Measurements from ENCODE around the gene TBATA. TPM values are rescaled to one million over a fixed set of nuclear protein-coding genes. Genes with fewer than 3 reads are reported as not detected.
"Not testable (repeated sequence)": the region's sequence is repeated elsewhere in the genome, so short reads cannot be mapped to it uniquely, and the experiment has no call there.

The TBATA gene
- total RNA-seq, 2 donors from 2014 or later, result not detected

- intact Hi-C loops (cut with DNase I, micrococcal nuclease), result no loop called here
- ATAC-seq (no peak), DNase-seq (no peak)
Observed at GRCh38 chr10:70781461-70782051, 3.6 kb downstream of the TBATA start.

- intact Hi-C loops (cut with DNase I, micrococcal nuclease), result no loop called here
- DNase-seq (no peak), ATAC-seq (no peak)
Observed at GRCh38 chr10:70780772-70781171, 4.4 kb downstream of the TBATA start.

- DNase-seq (no peak), ATAC-seq (peak; percentile 3)
- intact Hi-C loops (cut with DNase I, micrococcal nuclease), result no loop called here
Observed at GRCh38 chr10:70780370-70780760, 4.8 kb downstream of the TBATA start.

- DNase-seq, result peak; percentile 41 to 46
- ATAC-seq, result peak; percentile 98
- intact Hi-C loops (cut with DNase I, micrococcal nuclease), result no loop called here
Observed at GRCh38 chr10:70779511-70780369, 5.4 kb downstream of the TBATA start.

GRCh38 chr10:70779088-70779487, 6.1 kb downstream of the TBATA start:
- ATAC-seq (no peak), DNase-seq (no peak)
- intact Hi-C loops (cut with DNase I, micrococcal nuclease), result no loop called here

GRCh38 chr10:70778267-70778924, 6.8 kb downstream of the TBATA start:
- intact Hi-C loops (cut with DNase I, micrococcal nuclease), result no loop called here
- DNase-seq (no peak), ATAC-seq (no peak)

- intact Hi-C loops (cut with DNase I, micrococcal nuclease), result no loop called here
- ATAC-seq (no peak), DNase-seq (no peak)
Observed at GRCh38 chr10:70777063-70777875, 7.9 kb downstream of the TBATA start.

- DNase-seq (no peak), ATAC-seq (no peak)
- intact Hi-C loops (cut with DNase I, micrococcal nuclease), result no loop called here
Observed at GRCh38 chr10:70776455-70777005, 8.6 kb downstream of the TBATA start.

- ATAC-seq (no peak), DNase-seq (no peak)
- intact Hi-C loops (cut with DNase I, micrococcal nuclease), result no loop called here
Observed at GRCh38 chr10:70775679-70776454, 9.3 kb downstream of the TBATA start.

- DNase-seq (no peak), ATAC-seq (peak; percentile 42)
- intact Hi-C loops (cut with DNase I, micrococcal nuclease), result no loop called here
Observed at GRCh38 chr10:70774810-70775678, 10.1 kb downstream of the TBATA start.

- ATAC-seq, result no peak
- intact Hi-C loops (cut with DNase I, micrococcal nuclease), result no loop called here
- no peak for DNase-seq
Observed at GRCh38 chr10:70773965-70774809, 11.0 kb downstream of the TBATA start.

GRCh38 chr10:70773461-70773860, 11.7 kb downstream of the TBATA start:
- intact Hi-C loops (cut with DNase I, micrococcal nuclease), result no loop called here
- no peak for ATAC-seq
- DNase-seq, result no peak

GRCh38 chr10:70772627-70773026, 12.6 kb downstream of the TBATA start:
- no peak for DNase-seq
- ATAC-seq, result no peak
- intact Hi-C loops (cut with DNase I, micrococcal nuclease), result no loop called here

- ATAC-seq (no peak), DNase-seq (no peak)
- intact Hi-C loops (cut with DNase I, micrococcal nuclease), result no loop called here
Observed at GRCh38 chr10:70771311-70772194, 13.6 kb downstream of the TBATA start.

GRCh38 chr10:70770516-70770915, 14.7 kb downstream of the TBATA start:
- ATAC-seq; DNase-seq; intact Hi-C loops (cut with DNase I, micrococcal nuclease): not testable (repeated sequence)

Measured in left colon (tissue), 2 donors.